ENCODE results near the gene RAVER2. TPM values are rescaled to one million over a fixed set of nuclear protein-coding genes. Genes with fewer than 3 reads are reported as not detected.
"Not testable (repeated sequence)": the region's sequence is repeated elsewhere in the genome, so short reads cannot be mapped to it uniquely, and the experiment has no call there.

The RAVER2 gene
- 11.9 TPM for total RNA-seq (ENCODE audit: unreplicated experiment)
- long read RNA-seq, result 0 reads

- Mint-ChIP-seq H3K27ac (ENCODE audit: unreplicated experiment) (peak within 1 kb of the TSS; percentile 54), H3K4me1 (ENCODE audit: unreplicated experiment) (peaks cover 20% of the 10 kb centered on the region), H3K36me3 (ENCODE audit: low read depth, unreplicated experiment) (no peaks in the 10 kb centered on the region), H3K27me3 (ENCODE audit: unreplicated experiment) (no peaks in the 10 kb centered on the region), H3K9me3 (ENCODE audit: unreplicated experiment) (no peaks in the 10 kb centered on the region), H3K4me3 (ENCODE audit: unreplicated experiment) (peak within 1 kb of the TSS; percentile 93)
- no peak for TF ChIP-seq CTCF (IDR thresholded peaks at IDR 0.05; ENCODE audit: unreplicated experiment)
- peak; percentile 78 for DNase-seq (ENCODE audit: low spot score)
Observed at GRCh38 chr1:64744492-64745180, at the start of gene RAVER2. RAVER2 (plus strand) TSS chr1:64745075; CDS start chr1:64745173, 98 bp downstream.

GRCh38 chr1:64696879-64697278, 48.0 kb upstream of the RAVER2 start:
- Mint-ChIP-seq H3K4me3 (ENCODE audit: unreplicated experiment) (no peak overlapping the region), H3K27me3 (ENCODE audit: unreplicated experiment) (peaks cover 2% of the 10 kb centered on the region), H3K36me3 (ENCODE audit: low read depth, unreplicated experiment) (no peaks in the 10 kb centered on the region), H3K27ac (ENCODE audit: unreplicated experiment) (no peak overlapping the region), H3K4me1 (ENCODE audit: unreplicated experiment) (no peaks in the 10 kb centered on the region), H3K9me3 (ENCODE audit: unreplicated experiment) (no peaks in the 10 kb centered on the region)
- no peak for DNase-seq (ENCODE audit: low spot score)
- no peak for TF ChIP-seq CTCF (IDR thresholded peaks at IDR 0.05; ENCODE audit: unreplicated experiment)

GRCh38 chr1:64699327-64699726, 45.5 kb upstream of the RAVER2 start:
- DNase-seq (ENCODE audit: low spot score), result no peak
- Mint-ChIP-seq H3K9me3 (ENCODE audit: unreplicated experiment) (no peaks in the 10 kb centered on the region), H3K36me3 (ENCODE audit: low read depth, unreplicated experiment) (no peaks in the 10 kb centered on the region), H3K27me3 (ENCODE audit: unreplicated experiment) (peaks cover 2% of the 10 kb centered on the region), H3K27ac (ENCODE audit: unreplicated experiment) (peak overlapping the region; percentile 66), H3K4me1 (ENCODE audit: unreplicated experiment) (no peaks in the 10 kb centered on the region), H3K4me3 (ENCODE audit: unreplicated experiment) (no peak overlapping the region)
- TF ChIP-seq CTCF (IDR thresholded peaks at IDR 0.05; ENCODE audit: unreplicated experiment), result no peak

- peaks cover 2% of the 10 kb centered on the region for H3K27me3 Mint-ChIP-seq (ENCODE audit: unreplicated experiment)
- H3K4me1 Mint-ChIP-seq (ENCODE audit: unreplicated experiment), result no peaks in the 10 kb centered on the region
- H3K9me3 Mint-ChIP-seq (ENCODE audit: unreplicated experiment), result no peaks in the 10 kb centered on the region
- no peak for DNase-seq (ENCODE audit: low spot score)
- H3K36me3 Mint-ChIP-seq (ENCODE audit: low read depth, unreplicated experiment), result no peaks in the 10 kb centered on the region
- H3K27ac Mint-ChIP-seq (ENCODE audit: unreplicated experiment), result no peak overlapping the region
- no peak for TF ChIP-seq CTCF (IDR thresholded peaks at IDR 0.05; ENCODE audit: unreplicated experiment)
- H3K4me3 Mint-ChIP-seq (ENCODE audit: unreplicated experiment), result no peak overlapping the region
Observed at GRCh38 chr1:64701071-64701470, 43.8 kb upstream of the RAVER2 start.

GRCh38 chr1:64701886-64702285, 43.0 kb upstream of the RAVER2 start:
- no peaks in the 10 kb centered on the region for H3K9me3 Mint-ChIP-seq (ENCODE audit: unreplicated experiment)
- H3K27me3 Mint-ChIP-seq (ENCODE audit: unreplicated experiment), result peaks cover 2% of the 10 kb centered on the region
- no peaks in the 10 kb centered on the region for H3K36me3 Mint-ChIP-seq (ENCODE audit: low read depth, unreplicated experiment)
- no peak for TF ChIP-seq CTCF (IDR thresholded peaks at IDR 0.05; ENCODE audit: unreplicated experiment)
- no peaks in the 10 kb centered on the region for H3K4me1 Mint-ChIP-seq (ENCODE audit: unreplicated experiment)
- no peak overlapping the region for H3K4me3 Mint-ChIP-seq (ENCODE audit: unreplicated experiment)
- no peak for DNase-seq (ENCODE audit: low spot score)
- no peak overlapping the region for H3K27ac Mint-ChIP-seq (ENCODE audit: unreplicated experiment)

- DNase-seq (ENCODE audit: low spot score); H3K4me3 Mint-ChIP-seq (ENCODE audit: unreplicated experiment); H3K36me3 Mint-ChIP-seq (ENCODE audit: low read depth, unreplicated experiment); H3K9me3 Mint-ChIP-seq (ENCODE audit: unreplicated experiment); H3K27ac Mint-ChIP-seq (ENCODE audit: unreplicated experiment); H3K27me3 Mint-ChIP-seq (ENCODE audit: unreplicated experiment); H3K4me1 Mint-ChIP-seq (ENCODE audit: unreplicated experiment): not testable (repeated sequence)
Observed at GRCh38 chr1:64702670-64703069, 42.2 kb upstream of the RAVER2 start.

Data from endothelial cell (in vitro differentiated cells).